ENCODE results near the gene BRCA2. TPM values are rescaled to one million over a fixed set of nuclear protein-coding genes. Genes with fewer than 3 reads are reported as not detected.

BRCA2 gene
- total RNA-seq, 1 experiment from 2014 or later = 16.8 TPM

DNA sequence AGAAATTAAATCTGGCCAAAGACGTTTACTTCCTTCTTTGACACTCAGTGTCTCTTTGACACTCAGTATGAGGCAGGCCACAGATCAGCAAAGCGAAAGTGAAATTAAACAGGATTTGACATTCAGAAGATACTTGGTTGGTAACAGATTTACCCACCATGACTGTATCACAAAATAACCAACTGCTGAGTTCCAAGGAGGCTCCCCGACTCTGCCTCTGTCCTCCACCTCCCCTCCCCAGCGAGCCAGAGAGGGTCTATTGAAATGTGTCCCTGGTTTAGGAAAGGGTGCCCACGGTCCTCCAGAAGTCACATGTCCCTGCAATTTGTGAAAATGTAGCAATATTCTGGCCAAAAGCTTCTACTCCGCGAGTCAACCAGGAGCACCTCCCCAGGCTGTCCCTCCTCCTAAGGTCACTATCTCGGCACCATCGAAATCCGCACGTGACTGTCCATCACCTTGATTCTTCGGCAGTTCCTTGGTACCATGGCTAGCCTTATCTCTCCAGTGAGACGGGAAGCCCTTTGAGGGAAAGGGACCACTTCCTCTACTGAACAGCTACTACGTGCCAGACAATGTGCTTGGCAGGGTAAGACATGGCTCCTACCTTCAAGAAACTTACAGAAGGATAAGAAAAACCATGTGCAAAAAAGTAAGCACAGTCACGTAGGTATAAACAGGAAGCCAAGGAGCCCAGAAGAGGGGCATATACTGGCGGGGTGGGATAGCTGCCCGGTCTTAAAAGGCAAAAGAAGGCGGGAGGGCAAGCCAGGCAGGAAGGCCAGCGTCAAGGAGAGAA lies 111.1 kb downstream of the BRCA2 start:
- Histone ChIP-seq H3K4me2 (ENCODE audit: low read length) (peak overlapping the region; percentile 93), H2AFZ (ENCODE audit: low read length) (peak overlapping the region; percentile 86), H3K4me3 (ENCODE audit: low read length) (peak overlapping the region; percentile 80), H3K4me1 (ENCODE audit: insufficient read depth, low read length) (peaks cover 8% of the 10 kb centered on the region; the same call in 1 of the 2 replicates), H3K27me3 (ENCODE audit: low read length) (no peaks in the 10 kb centered on the region), H3K79me2 (ENCODE audit: low read length) (no peaks in the 10 kb centered on the region), H3K9me3 (ENCODE audit: low read length) (no peaks in the 10 kb centered on the region), H3F3A (ENCODE audit: low read length, unreplicated experiment) (no peaks in the 10 kb centered on the region), H3K9ac (ENCODE audit: low read length) (no peak overlapping the region), H4K20me1 (ENCODE audit: low read length) (no peaks in the 10 kb centered on the region), H3K36me3 (ENCODE audit: low read depth, low read length) (no peaks in the 10 kb centered on the region), H3K9me2 (replicated peaks; ENCODE audit: low read length) (no peaks in the 10 kb centered on the region), H3K27ac (ENCODE audit: low read length) (no peak overlapping the region)
- TSS peak; percentile 24 for BruUV-seq (replicated peaks)
- no peak for TF ChIP-seq EZH2 (IDR thresholded peaks at IDR 0.05; ENCODE audit: low read length, unreplicated experiment)
- TF ChIP-seq EZH2phosphoT487 (IDR thresholded peaks at IDR 0.05; ENCODE audit: borderline replicate concordance, low read length) = no peak
- ChIA-PET POLR2A (ENCODE audit: unreplicated experiment) (no interaction called here), CTCF (no interaction called here)
- no peak for DNase-seq
- no peak for ATAC-seq
- intact Hi-C loops (cut with micrococcal nuclease) = loop anchor here (10.0 kb wide), 1 partner anchor 112 kb away; the partner anchor contains the start of genes BRCA2 and ZAR1L

DNA sequence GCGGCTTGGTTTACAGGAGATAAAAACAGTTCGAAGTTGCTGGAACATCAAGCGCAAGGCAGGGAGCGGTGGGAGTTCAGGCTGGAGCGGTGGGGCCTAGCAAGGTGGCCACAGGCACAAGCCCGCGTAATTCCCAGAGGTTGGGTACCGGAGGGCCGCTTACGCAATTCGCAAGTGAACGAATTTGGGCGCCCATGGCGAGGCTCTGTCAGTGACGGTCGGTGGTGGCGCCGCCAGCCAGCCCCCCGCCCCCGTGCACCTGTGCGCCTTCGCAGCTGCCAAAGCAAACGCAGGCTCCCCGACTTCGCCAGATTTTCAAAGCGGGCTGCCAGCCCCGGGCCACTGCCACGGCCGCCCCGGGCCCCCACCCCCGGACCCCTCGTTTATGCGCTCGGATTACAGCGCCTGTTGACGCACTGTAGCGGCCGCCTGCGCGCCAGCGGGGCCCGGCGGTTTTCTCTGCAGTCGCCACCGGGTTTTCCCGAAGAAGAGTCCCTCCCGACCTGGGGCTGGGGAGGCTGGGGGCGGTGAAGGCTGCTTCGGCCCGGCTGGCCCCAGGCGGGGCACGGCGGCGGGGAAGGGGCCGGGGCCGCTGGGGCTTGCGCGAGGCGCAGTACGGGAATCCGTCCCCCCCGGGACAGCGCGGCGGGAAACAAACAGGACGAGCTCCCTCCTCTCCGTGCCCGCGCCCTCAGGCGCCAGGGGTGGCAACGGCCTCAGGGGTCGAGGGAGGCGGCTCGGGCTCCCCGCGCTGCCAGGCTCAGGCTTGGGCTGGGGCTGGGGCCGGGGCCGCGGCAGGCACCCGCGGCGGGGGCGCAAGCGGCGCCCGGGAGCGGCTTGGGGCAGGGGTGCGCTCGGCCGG lies 111.9 kb downstream of the BRCA2 start:
- H3F3A ChIP-seq (ENCODE audit: low read length, unreplicated experiment) = no peaks in the 10 kb centered on the region
- H3K9ac ChIP-seq (ENCODE audit: low read length) = peak overlapping the region; percentile 27; the same call in 1 of the 2 replicates
- ATAC-seq = peak; percentile 46
- ChIA-PET CTCF (no interaction called here), POLR2A (ENCODE audit: unreplicated experiment) (interaction anchor here (0.5 to 0.7 kb wide), 2 partner anchors 13 to 95 kb away, joined by 3 read pairs; no protein-coding TSS in a partner anchor)
- no peaks in the 10 kb centered on the region for H3K36me3 ChIP-seq (ENCODE audit: low read depth, low read length)
- no peaks in the 10 kb centered on the region for H3K9me2 ChIP-seq (replicated peaks; ENCODE audit: low read length)
- peaks cover 8% of the 10 kb centered on the region; the same call in 1 of the 2 replicates for H3K4me1 ChIP-seq (ENCODE audit: insufficient read depth, low read length)
- peak overlapping the region; percentile 96 for H2AFZ ChIP-seq (ENCODE audit: low read length)
- H4K20me1 ChIP-seq (ENCODE audit: low read length) = no peaks in the 10 kb centered on the region
- H3K4me3 ChIP-seq (ENCODE audit: low read length) = peak overlapping the region; percentile 80
- no peaks in the 10 kb centered on the region for H3K79me2 ChIP-seq (ENCODE audit: low read length)
- H3K27ac ChIP-seq (ENCODE audit: low read length) = no peak overlapping the region
- TF ChIP-seq EZH2phosphoT487 (IDR thresholded peaks at IDR 0.05; ENCODE audit: borderline replicate concordance, low read length) = no peak
- TF ChIP-seq, protein P1, sequence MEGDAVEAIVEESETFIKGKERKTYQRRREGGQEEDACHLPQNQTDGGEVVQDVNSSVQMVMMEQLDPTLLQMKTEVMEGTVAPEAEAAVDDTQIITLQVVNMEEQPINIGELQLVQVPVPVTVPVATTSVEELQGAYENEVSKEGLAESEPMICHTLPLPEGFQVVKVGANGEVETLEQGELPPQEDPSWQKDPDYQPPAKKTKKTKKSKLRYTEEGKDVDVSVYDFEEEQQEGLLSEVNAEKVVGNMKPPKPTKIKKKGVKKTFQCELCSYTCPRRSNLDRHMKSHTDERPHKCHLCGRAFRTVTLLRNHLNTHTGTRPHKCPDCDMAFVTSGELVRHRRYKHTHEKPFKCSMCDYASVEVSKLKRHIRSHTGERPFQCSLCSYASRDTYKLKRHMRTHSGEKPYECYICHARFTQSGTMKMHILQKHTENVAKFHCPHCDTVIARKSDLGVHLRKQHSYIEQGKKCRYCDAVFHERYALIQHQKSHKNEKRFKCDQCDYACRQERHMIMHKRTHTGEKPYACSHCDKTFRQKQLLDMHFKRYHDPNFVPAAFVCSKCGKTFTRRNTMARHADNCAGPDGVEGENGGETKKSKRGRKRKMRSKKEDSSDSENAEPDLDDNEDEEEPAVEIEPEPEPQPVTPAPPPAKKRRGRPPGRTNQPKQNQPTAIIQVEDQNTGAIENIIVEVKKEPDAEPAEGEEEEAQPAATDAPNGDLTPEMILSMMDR (conservative IDR thresholded peaks at IDR 0.05; ENCODE audit: low read depth, low read length) = no peak
- TF ChIP-seq EZH2 (IDR thresholded peaks at IDR 0.05; ENCODE audit: low read length, unreplicated experiment) = no peak
- no peaks in the 10 kb centered on the region for H3K27me3 ChIP-seq (ENCODE audit: low read length)
- peak overlapping the region; percentile 93 for H3K4me2 ChIP-seq (ENCODE audit: low read length)
- intact Hi-C loops (cut with micrococcal nuclease) = loop anchor here (10.0 kb wide), 1 partner anchor 112 kb away; the partner anchor contains the start of genes BRCA2 and ZAR1L
- DNase-seq = no peak
- no peaks in the 10 kb centered on the region for H3K9me3 ChIP-seq (ENCODE audit: low read length)
- BruUV-seq (replicated peaks) = no TSS peak

All from PC-3 (cell line).